Activated CD4-positive, alpha-beta T cell treated with anti-CD3 and anti-CD28 coated beads, Interleukin-2, amount 10 ng/mL, durations not matched to agents 7 days and 5 days (primary cell): ENCODE measurements around the gene CPLX3. TPM values are rescaled to one million over a fixed set of nuclear protein-coding genes. Genes with fewer than 3 reads are reported as not detected.

Experiments used
- CTCF ChIA-PET: fragments of 350-600 bp; sonication (Branson Sonifier 250); formaldehyde crosslinking; loops from one replicate; lab custom pipeline; 2021; ENCODE audit warnings: antibody characterized with exemption; lab: Charles Lee
- POLR2A ChIA-PET: fragments of 350-600 bp; sonication (Branson Sonifier 250); formaldehyde crosslinking; loops from one replicate; lab custom pipeline; 2021; ENCODE audit warnings: antibody characterized with exemption; lab: Charles Lee
- DNase-seq: peaks from one replicate; pipeline ENCODE4 v3.0.0-alpha.2; 2020
- H3K27ac Mint-ChIP-seq: one replicate; pipeline ENCODE4 v1.8.0; 2021; ENCODE audit warnings: mild to moderate bottlenecking, moderate library complexity, mixed read lengths
- H3K27me3 Mint-ChIP-seq: one replicate; pipeline ENCODE4 v1.8.0; 2021; ENCODE audit warnings: mixed read lengths
- H3K36me3 Mint-ChIP-seq: one replicate; pipeline ENCODE4 v1.8.0; 2021; ENCODE audit warnings: low read depth, mixed read lengths
- H3K4me1 Mint-ChIP-seq: one replicate; pipeline ENCODE4 v1.8.0; 2021; ENCODE audit warnings: mixed read lengths
- H3K4me3 Mint-ChIP-seq: one replicate; pipeline ENCODE4 v1.8.0; 2021; ENCODE audit warnings: mild to moderate bottlenecking, moderate library complexity, mixed read lengths
- H3K9me3 Mint-ChIP-seq: one replicate; pipeline ENCODE4 v1.8.0; 2021; ENCODE audit warnings: mixed read lengths
- total RNA-seq, 2 experiments: library from RNA; stranded (reverse); gene quantifications; one replicate each; pipeline ENCODE4 v1.2.3, GENCODE V29; 2021

Gene CPLX3
- total RNA-seq, 2 experiments from 2014 or later: 0.12 to 0.19 TPM

DNA sequence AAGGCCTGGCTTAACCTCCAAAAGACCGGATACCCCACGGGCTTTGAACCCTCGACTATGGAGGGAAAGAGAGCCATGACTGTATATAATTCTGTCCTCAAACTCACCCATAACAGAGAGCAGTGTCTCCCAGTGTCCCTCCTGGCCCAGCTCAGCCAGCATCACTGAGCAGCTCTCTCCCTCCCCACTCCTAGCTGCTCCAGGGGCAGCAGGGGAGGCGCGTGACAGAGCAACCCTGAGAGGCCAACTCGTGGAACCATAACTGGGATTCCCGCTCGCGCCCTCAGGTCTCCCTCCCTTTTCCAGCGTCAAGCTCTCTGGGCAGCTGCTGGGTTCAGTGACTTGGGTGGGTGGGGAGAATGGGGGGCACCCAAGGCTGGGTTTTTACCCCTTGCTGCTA is 561 bp upstream of the CPLX3 start:
- Mint-ChIP-seq H3K4me3 (no peak overlapping the region), H3K9me3 (no peaks in the 10 kb centered on the region), H3K4me1 (peaks cover 10% of the 10 kb centered on the region), H3K27me3 (peaks cover 24% of the 10 kb centered on the region), H3K27ac (no peak overlapping the region), H3K36me3 (no peaks in the 10 kb centered on the region)
- no peak for DNase-seq
- POLR2A ChIA-PET: no interaction called here
- CTCF ChIA-PET: interaction anchor here (0.6 to 1.7 kb wide), 7 partner anchors 11 to 76 kb away, joined by 3 to 5 read pairs (median 4); partner anchors contain the start of gene CSK

DNA sequence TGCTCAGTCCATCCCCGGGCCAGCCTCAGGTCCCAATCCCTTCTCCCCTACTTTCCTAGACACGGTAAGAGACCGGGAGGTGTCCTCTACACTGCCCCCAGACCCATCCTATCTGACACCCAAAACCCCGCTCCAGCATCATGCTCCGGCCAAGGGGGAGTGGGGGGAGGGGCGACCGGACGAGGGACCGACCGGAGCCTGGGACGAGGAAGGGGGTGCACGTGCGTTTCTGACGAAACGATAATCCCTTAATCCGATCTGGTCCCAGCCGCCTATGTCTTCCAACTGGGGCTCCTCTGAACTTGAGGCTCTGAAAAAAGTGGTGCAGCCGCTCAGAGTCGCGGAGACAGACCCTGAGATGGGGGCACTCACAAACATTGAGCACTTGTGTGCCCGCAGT is 494 bp downstream of the CPLX3 start:
- H3K4me3 Mint-ChIP-seq: no peak overlapping the region
- CTCF ChIA-PET: interaction anchor here (0.8 to 2.1 kb wide), 5 partner anchors 10 to 75 kb away, joined by 4 to 7 read pairs (median 5); partner anchors contain the start of gene CSK
- H3K27ac Mint-ChIP-seq: no peak overlapping the region
- DNase-seq: no peak
- no peaks in the 10 kb centered on the region for H3K9me3 Mint-ChIP-seq
- peaks cover 24% of the 10 kb centered on the region for H3K27me3 Mint-ChIP-seq
- POLR2A ChIA-PET: no interaction called here
- H3K36me3 Mint-ChIP-seq: no peaks in the 10 kb centered on the region
- H3K4me1 Mint-ChIP-seq: peaks cover 10% of the 10 kb centered on the region

GRCh38 chr15:74827614-74828013 is 1.2 kb downstream of the CPLX3 start:
- ChIA-PET CTCF (interaction anchor here (0.7 to 2.1 kb wide), 6 partner anchors 9 to 61 kb away, joined by 3 to 7 read pairs (median 4); partner anchors contain the start of gene CSK), POLR2A (no interaction called here)
- Mint-ChIP-seq H3K27ac (no peak overlapping the region), H3K4me1 (peaks cover 10% of the 10 kb centered on the region), H3K27me3 (peaks cover 24% of the 10 kb centered on the region), H3K4me3 (no peak overlapping the region), H3K9me3 (no peaks in the 10 kb centered on the region), H3K36me3 (no peaks in the 10 kb centered on the region)
- no peak for DNase-seq

DNA sequence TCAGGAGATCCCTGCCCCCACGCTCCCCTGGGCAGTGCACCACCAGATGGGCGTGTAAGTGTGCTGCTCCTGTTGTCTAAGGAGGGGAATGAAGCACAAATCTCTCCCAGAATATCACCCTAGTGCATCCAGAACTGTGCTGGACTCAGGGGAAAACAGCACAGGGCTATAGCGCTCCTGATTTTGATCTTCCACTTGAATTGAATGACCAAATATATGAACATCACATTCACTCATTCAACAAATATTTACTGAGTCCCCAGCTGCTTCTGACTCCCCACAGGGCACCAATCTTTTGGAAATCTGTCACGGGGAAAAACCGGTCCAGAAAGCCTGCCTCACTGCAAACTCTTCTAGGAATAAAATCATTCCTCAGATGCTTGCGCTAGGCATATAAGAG is 2.4 kb downstream of the CPLX3 start:
- POLR2A ChIA-PET: interaction anchor here (0.6 kb wide), 2 partner anchors 18 to 279 kb away, joined by 3 read pairs; no protein-coding TSS in a partner anchor
- Mint-ChIP-seq H3K4me1 (peaks cover 10% of the 10 kb centered on the region), H3K27me3 (peaks cover 24% of the 10 kb centered on the region), H3K27ac (no peak overlapping the region), H3K9me3 (no peaks in the 10 kb centered on the region), H3K36me3 (no peaks in the 10 kb centered on the region), H3K4me3 (no peak overlapping the region)
- DNase-seq: no peak
- CTCF ChIA-PET: interaction anchor here (0.6 to 2.1 kb wide), 5 partner anchors 12 to 52 kb away, joined by 3 to 7 read pairs (median 3); no protein-coding TSS in a partner anchor

GRCh38 chr15:74829486-74829885 is 3.1 kb downstream of the CPLX3 start:
- Mint-ChIP-seq H3K36me3 (no peaks in the 10 kb centered on the region), H3K27ac (no peak overlapping the region), H3K4me1 (peaks cover 10% of the 10 kb centered on the region), H3K27me3 (peaks cover 24% of the 10 kb centered on the region), H3K9me3 (no peaks in the 10 kb centered on the region), H3K4me3 (no peak overlapping the region)
- ChIA-PET POLR2A (interaction anchor here (0.6 kb wide), 2 partner anchors 19 to 280 kb away, joined by 3 read pairs; no protein-coding TSS in a partner anchor), CTCF (interaction anchor here (0.9 to 2.1 kb wide), 4 partner anchors 15 to 58 kb away, joined by 3 to 7 read pairs (median 5); no protein-coding TSS in a partner anchor)
- DNase-seq: no peak

- Mint-ChIP-seq H3K36me3 (no peaks in the 10 kb centered on the region), H3K9me3 (no peaks in the 10 kb centered on the region), H3K4me1 (peaks cover 10% of the 10 kb centered on the region), H3K27me3 (peaks cover 20% of the 10 kb centered on the region), H3K4me3 (no peak overlapping the region), H3K27ac (no peak overlapping the region)
- ChIA-PET POLR2A (no interaction called here), CTCF (interaction anchor here (0.6 to 2.1 kb wide), 7 partner anchors 15 to 121 kb away, joined by 3 to 7 read pairs (median 4); no protein-coding TSS in a partner anchor)
- DNase-seq: no peak
These were observed 3.6 kb downstream of the CPLX3 start for GRCh38 chr15:74829991-74830390.

DNA sequence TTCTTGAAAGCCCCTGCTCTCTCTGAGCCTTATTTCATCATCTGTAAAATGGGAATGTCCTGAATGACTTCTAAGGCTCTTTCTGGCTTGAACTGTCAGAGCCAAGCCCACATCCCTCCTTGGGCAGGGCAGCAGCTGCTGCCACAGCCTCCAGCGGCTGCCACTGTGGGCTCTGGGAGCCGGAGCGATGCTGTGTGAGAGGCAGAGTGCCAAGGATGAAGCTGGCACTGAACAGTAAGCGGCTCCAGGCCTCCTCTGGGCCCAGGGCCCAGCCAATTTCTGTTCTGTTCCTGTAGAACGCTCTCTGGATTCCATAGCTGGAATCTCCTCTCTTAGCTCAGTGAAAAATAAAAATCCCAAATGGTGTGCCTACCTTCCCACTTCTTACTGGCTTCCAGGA is 4.4 kb downstream of the CPLX3 start:
- ChIA-PET CTCF (interaction anchor here (1.0 to 2.1 kb wide), 3 partner anchors 14 to 120 kb away, joined by 3 to 7 read pairs (median 4); no protein-coding TSS in a partner anchor), POLR2A (no interaction called here)
- no peak for DNase-seq

GRCh38 chr15:74831813-74832495 is 5.5 kb downstream of the CPLX3 start:
- Mint-ChIP-seq H3K27me3 (peaks cover 14% of the 10 kb centered on the region), H3K36me3 (no peaks in the 10 kb centered on the region), H3K27ac (no peak overlapping the region), H3K9me3 (no peaks in the 10 kb centered on the region), H3K4me3 (no peak overlapping the region), H3K4me1 (peaks cover 6% of the 10 kb centered on the region)
- POLR2A ChIA-PET: no interaction called here
- DNase-seq: no peak
- CTCF ChIA-PET: interaction anchor here (2.1 to 2.4 kb wide), 2 partner anchors 10 to 13 kb away, joined by 5 to 7 read pairs; no protein-coding TSS in a partner anchor

More for the DNA sequence above, 4.4 kb downstream of the CPLX3 start:
- H3K4me3 Mint-ChIP-seq: no peak overlapping the region
- peaks cover 10% of the 10 kb centered on the region for H3K4me1 Mint-ChIP-seq
- H3K36me3 Mint-ChIP-seq: no peaks in the 10 kb centered on the region
- H3K9me3 Mint-ChIP-seq: no peaks in the 10 kb centered on the region
- no peak overlapping the region for H3K27ac Mint-ChIP-seq
- peaks cover 16% of the 10 kb centered on the region for H3K27me3 Mint-ChIP-seq

GRCh38 chr15:74832826-74833225 is 6.4 kb downstream of the CPLX3 start:
- no peak overlapping the region for H3K27ac Mint-ChIP-seq
- H3K27me3 Mint-ChIP-seq: peaks cover 7% of the 10 kb centered on the region
- DNase-seq: no peak
- ChIA-PET CTCF (interaction anchor here (1.0 to 2.4 kb wide), 5 partner anchors 9 to 73 kb away, joined by 3 to 5 read pairs (median 3); partner anchors contain the start of gene FAM219B), POLR2A (no interaction called here)
- no peak overlapping the region for H3K4me3 Mint-ChIP-seq
- H3K36me3 Mint-ChIP-seq: no peaks in the 10 kb centered on the region
- H3K4me1 Mint-ChIP-seq: peaks cover 5% of the 10 kb centered on the region
- no peaks in the 10 kb centered on the region for H3K9me3 Mint-ChIP-seq

GRCh38 chr15:74833376-74834107 is 7.1 kb downstream of the CPLX3 start:
- H3K4me3 Mint-ChIP-seq: no peak overlapping the region
- H3K27ac Mint-ChIP-seq: no peak overlapping the region
- peaks cover 4% of the 10 kb centered on the region for H3K27me3 Mint-ChIP-seq
- peaks cover 5% of the 10 kb centered on the region for H3K4me1 Mint-ChIP-seq
- POLR2A ChIA-PET: no interaction called here
- H3K9me3 Mint-ChIP-seq: no peaks in the 10 kb centered on the region
- H3K36me3 Mint-ChIP-seq: no peaks in the 10 kb centered on the region
- no peak for DNase-seq
- CTCF ChIA-PET: interaction anchor here (0.6 to 2.4 kb wide), 8 partner anchors 9 to 690 kb away, joined by 3 to 7 read pairs (median 3); partner anchors contain the start of gene FAM219B

GRCh38 chr15:74835312-74835823 is 8.9 kb downstream of the CPLX3 start:
- DNase-seq: peak; percentile 49
- ChIA-PET POLR2A (no interaction called here), CTCF (interaction anchor here (0.7 to 1.7 kb wide), 7 partner anchors 10 to 67 kb away, joined by 3 to 6 read pairs (median 5); no protein-coding TSS in a partner anchor)
- Mint-ChIP-seq H3K27me3 (no peaks in the 10 kb centered on the region), H3K4me3 (no peak overlapping the region), H3K9me3 (no peaks in the 10 kb centered on the region), H3K4me1 (no peaks in the 10 kb centered on the region), H3K27ac (no peak overlapping the region), H3K36me3 (peaks cover 1% of the 10 kb centered on the region)

- Mint-ChIP-seq H3K9me3 (no peaks in the 10 kb centered on the region), H3K4me1 (peaks cover 13% of the 10 kb centered on the region), H3K27ac (no peak overlapping the region), H3K36me3 (peaks cover 3% of the 10 kb centered on the region), H3K4me3 (no peak overlapping the region), H3K27me3 (no peaks in the 10 kb centered on the region)
- no peak for DNase-seq
- ChIA-PET POLR2A (no interaction called here), CTCF (interaction anchor here (1.2 to 1.4 kb wide), 3 partner anchors 9 to 65 kb away, joined by 3 to 4 read pairs (median 3); no protein-coding TSS in a partner anchor)
These were observed 10.4 kb downstream of the CPLX3 start for GRCh38 chr15:74836846-74837245.
